BE2C (cell line): Measurements from ENCODE around the gene GALR2.

ENCODE experiments used
- DNase-seq: peaks from one replicate; pipeline ENCODE4 v3.0.0-alpha.2; 2020
- H3K27me3 ChIP-seq: fragments of 250-450 bp; sonication (Bioruptor Pico); 2 replicates; pipeline ENCODE4 v1.5.1; 2020; ENCODE audit warnings: mild to moderate bottlenecking
- H3K36me3 ChIP-seq: fragments of 250-450 bp; sonication (Bioruptor Pico); 2 replicates; pipeline ENCODE4 v1.5.1; 2020; ENCODE audit warnings: mild to moderate bottlenecking
- H3K4me1 ChIP-seq: fragments of 250-450 bp; sonication (Bioruptor Pico); 2 replicates; pipeline ENCODE4 v1.5.1; 2020
- H3K4me3 ChIP-seq: 2 replicates; pipeline ENCODE4 v1.5.1; 2011; ENCODE audit warnings: low read depth, low read length
- H3K9me3 ChIP-seq: fragments of 250-450 bp; sonication (Bioruptor Pico); 2 replicates; pipeline ENCODE4 v1.5.1; 2020
- TF ChIP-seq, protein P1 (sequence below): IDR thresholded peaks from 2 replicates; pipeline ENCODE4 v1.5.1; 2012; ENCODE audit warnings: mild to moderate bottlenecking, low read depth, low read length

The GALR2 gene

DNA sequence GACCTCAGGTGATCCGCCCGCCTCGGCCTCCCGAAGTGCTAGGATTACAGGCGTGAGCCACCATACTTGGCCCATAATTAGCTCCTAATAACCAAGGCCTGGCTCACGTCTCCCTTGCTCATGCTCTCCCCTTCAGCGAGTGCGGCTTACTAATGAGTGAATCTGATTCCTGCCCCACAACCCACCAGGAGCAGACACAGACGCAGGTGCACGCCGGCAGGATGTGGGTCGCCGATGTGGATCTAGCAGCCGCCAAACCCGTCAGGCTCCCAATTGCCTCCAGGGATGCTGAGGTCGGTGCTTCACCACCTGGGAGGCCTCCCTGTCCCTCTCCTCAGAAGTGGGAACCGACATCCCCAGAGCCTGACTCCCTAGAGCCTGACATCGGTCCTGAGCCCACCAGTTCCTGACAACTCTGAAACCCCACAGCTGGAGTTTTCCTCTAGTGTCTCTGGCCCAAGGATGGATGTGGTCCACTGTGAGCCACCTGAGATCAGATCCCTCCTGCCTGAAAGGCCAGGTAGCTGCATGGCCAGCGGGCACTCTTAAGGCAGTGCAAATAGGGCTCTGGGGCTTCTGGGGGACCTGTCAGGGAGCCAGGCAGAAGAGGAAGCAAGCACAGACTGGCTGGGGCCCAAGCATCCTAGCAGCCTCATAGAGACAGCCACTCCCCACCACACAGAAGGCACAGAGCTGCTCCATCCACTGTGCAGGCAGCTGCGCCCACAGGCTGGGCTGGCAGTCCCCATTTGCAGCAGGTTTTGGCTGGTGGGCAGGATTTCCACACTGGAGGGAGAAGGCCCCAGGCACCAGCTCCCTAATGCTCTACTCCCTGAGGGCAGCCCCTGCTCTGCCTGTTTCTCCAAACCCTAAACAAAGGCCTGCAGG lies 18.2 kb downstream of the GALR2 start:
- no peaks in the 10 kb centered on the region for H3K9me3 ChIP-seq
- H3K27me3 ChIP-seq = no peaks in the 10 kb centered on the region
- H3K36me3 ChIP-seq = peaks cover 35% of the 10 kb centered on the region
- DNase-seq = no peak
- H3K4me3 ChIP-seq = no peak overlapping the region
- H3K4me1 ChIP-seq = peaks cover 8% of the 10 kb centered on the region
- TF ChIP-seq, protein P1, sequence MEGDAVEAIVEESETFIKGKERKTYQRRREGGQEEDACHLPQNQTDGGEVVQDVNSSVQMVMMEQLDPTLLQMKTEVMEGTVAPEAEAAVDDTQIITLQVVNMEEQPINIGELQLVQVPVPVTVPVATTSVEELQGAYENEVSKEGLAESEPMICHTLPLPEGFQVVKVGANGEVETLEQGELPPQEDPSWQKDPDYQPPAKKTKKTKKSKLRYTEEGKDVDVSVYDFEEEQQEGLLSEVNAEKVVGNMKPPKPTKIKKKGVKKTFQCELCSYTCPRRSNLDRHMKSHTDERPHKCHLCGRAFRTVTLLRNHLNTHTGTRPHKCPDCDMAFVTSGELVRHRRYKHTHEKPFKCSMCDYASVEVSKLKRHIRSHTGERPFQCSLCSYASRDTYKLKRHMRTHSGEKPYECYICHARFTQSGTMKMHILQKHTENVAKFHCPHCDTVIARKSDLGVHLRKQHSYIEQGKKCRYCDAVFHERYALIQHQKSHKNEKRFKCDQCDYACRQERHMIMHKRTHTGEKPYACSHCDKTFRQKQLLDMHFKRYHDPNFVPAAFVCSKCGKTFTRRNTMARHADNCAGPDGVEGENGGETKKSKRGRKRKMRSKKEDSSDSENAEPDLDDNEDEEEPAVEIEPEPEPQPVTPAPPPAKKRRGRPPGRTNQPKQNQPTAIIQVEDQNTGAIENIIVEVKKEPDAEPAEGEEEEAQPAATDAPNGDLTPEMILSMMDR = no peak

DNA sequence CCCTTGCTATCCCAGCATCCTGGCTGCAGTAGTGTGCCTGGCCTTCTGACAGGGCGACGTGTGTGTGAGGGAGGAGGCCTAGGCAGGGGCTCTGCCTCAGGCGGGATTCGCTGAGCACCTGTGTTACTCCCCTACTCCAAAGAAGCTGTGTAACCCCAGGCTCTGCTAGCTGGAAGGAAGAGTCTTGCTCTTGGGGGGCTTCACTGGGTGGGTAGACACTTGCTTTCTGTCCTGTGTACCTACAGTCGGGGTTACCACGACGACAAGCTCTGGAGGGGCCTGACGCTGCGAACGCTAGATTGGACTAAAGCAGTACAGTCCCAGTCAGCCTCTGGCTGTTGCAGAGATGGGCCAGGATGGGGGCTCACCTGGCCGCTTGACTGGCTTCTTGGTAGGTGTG lies 19.5 kb downstream of the GALR2 start:
- Histone ChIP-seq H3K4me1 (peaks cover 7% of the 10 kb centered on the region), H3K9me3 (no peaks in the 10 kb centered on the region), H3K4me3 (no peak overlapping the region), H3K27me3 (no peaks in the 10 kb centered on the region), H3K36me3 (peaks cover 25% of the 10 kb centered on the region)
- no peak for DNase-seq
- TF ChIP-seq, protein P1 = no peak

DNA sequence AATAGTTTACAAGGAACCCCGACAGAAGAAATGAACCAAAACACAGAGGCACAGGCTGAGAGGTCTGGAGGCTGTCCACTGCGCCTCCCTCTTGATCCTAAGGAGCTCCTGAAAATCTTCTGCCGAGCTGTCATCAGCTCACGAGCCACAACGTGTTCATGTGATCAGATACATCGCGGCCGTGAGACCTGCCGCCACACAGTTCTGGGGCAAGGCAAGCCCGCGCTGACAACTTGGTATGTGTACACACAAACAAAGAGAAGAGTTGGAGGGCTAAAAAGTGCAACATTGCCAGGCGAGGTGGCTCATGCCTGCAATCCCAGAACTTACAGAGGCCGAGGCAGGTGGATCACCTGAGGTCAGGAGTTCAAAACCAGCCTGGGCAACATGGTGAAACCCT lies 21.4 kb downstream of the GALR2 start:
- DNase-seq = no peak
- H3K4me3 ChIP-seq = no peak overlapping the region
- no peaks in the 10 kb centered on the region for H3K9me3 ChIP-seq
- H3K27me3 ChIP-seq = no peaks in the 10 kb centered on the region
- no peaks in the 10 kb centered on the region for H3K4me1 ChIP-seq
- peaks cover 29% of the 10 kb centered on the region for H3K36me3 ChIP-seq
- TF ChIP-seq, protein P1 = no peak

DNA sequence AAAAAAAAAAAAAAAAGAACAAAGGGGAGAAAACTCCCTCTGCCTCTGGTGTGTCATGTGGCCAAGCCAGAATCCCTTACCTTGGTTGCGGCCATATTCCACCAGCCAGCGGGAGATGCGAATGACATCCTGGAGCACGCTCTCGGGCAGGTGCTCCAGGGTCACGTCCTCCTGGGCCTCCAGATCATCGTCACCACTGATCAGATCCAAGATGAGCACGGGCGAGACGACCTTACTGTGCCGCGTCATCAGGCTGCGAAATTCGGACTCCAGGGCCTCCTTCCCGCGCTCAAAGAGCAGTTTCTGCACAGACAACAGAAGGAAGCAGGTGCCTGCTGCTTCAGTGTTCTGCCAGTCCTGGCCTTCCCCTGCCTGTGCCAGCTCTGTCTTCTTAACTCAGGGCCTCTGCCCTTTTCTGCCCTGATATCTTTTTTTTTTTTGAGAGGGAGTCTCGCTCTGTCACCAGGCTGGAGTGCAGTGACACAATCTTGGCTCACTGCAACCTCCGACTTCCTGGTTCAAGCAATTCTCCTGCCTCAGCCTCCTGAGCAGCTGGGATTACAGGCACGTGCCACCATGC lies 23.2 kb downstream of the GALR2 start:
- H3K36me3 ChIP-seq = peaks cover 36% of the 10 kb centered on the region
- no peaks in the 10 kb centered on the region for H3K27me3 ChIP-seq
- TF ChIP-seq, protein P1 = no peak
- no peaks in the 10 kb centered on the region; the same call in 1 of the 2 replicates for H3K4me1 ChIP-seq
- H3K9me3 ChIP-seq = no peaks in the 10 kb centered on the region
- no peak overlapping the region for H3K4me3 ChIP-seq
- DNase-seq = no peak

DNA sequence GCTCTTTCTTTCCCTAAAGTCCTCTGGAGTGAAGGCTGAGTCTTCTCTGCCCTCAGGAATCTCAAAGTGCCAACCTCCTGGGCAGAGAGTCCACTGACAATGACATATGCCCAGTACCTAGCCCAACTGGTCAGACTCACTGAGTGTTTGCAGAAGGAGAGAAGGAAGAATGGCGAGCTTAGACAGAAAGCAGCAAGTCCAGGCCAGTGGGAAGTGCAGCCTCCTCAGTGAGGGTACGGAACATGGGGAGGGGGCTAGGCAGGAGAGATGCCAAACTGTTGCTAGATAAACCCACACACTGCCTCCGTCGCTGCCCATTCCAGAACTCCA lies 28.3 kb downstream of the GALR2 start:
- peak overlapping the region; percentile 88 for H3K4me3 ChIP-seq
- H3K27me3 ChIP-seq = no peaks in the 10 kb centered on the region
- no peak for DNase-seq
- TF ChIP-seq, protein P1 = no peak
- peaks cover 4% of the 10 kb centered on the region for H3K4me1 ChIP-seq
- peaks cover 15% of the 10 kb centered on the region for H3K36me3 ChIP-seq
- no peaks in the 10 kb centered on the region for H3K9me3 ChIP-seq
